Left ventricle myocardium inferior (tissue), 1 donor: ENCODE results near the gene PTPRN2. TPM values are rescaled to one million over a fixed set of nuclear protein-coding genes. Genes with fewer than 3 reads are reported as not detected.

Experiments used
- DNase-seq: peaks from one replicate; pipeline ENCODE4 v3.0.0-alpha.2; 2020
- H3K27ac ChIP-seq: fragments of 200-600 bp; replicated peaks from 2 replicates; pipeline ENCODE4 v1.8.0; 2021
- H3K27me3 ChIP-seq: fragments of 200-600 bp; 2 replicates; pipeline ENCODE4 v1.8.0; 2021; ENCODE audit warnings: low read depth
- H3K36me3 ChIP-seq: fragments of 200-600 bp; 2 replicates; pipeline ENCODE4 v1.8.0; 2021
- H3K4me1 ChIP-seq: fragments of 200-600 bp; 2 replicates; pipeline ENCODE4 v1.8.0; 2021
- H3K4me3 ChIP-seq: fragments of 200-600 bp; 2 replicates; pipeline ENCODE4 v1.8.0; 2021; ENCODE audit warnings: mild to moderate bottlenecking, moderate library complexity
- H3K9me3 ChIP-seq: fragments of 200-600 bp; replicated peaks from 2 replicates; pipeline ENCODE4 v1.8.0; 2021
- intact Hi-C: fragments of 100-400 bp; cut with micrococcal nuclease; formaldehyde crosslinking; loops from one replicate; pipeline ENCODE4 v1.11.0; 2022
- total RNA-seq: library from RNA; stranded (reverse); fragmentation: NEBNext Ultra II Directional; extraction: Animal tissue kit (Norgen Biotek cat#: 25700); gene quantifications from one replicate; pipeline ENCODE4 v1.2.1, GENCODE V29; 2021
- TF ChIP-seq, protein P1 (sequence below): fragments of 200-600 bp; IDR thresholded peaks from 2 replicates; pipeline ENCODE4 v1.8.0; 2021; ENCODE audit warnings: antibody characterized with exemption, mild to moderate bottlenecking, borderline replicate concordance
- donor health status: DM: no; HTN: yes; CAD: no; lungs with severe emphysema.

PTPRN2 gene
- total RNA-seq, 1 donor from 2014 or later: 1.3 TPM

GRCh38 chr7:157625973-157626742 is 961.5 kb downstream of the PTPRN2 start:
- Histone ChIP-seq H3K36me3 (no peaks in the 10 kb centered on the region), H3K27ac (no peak overlapping the region), H3K4me1 (no peaks in the 10 kb centered on the region), H3K27me3 (peaks cover 63% of the 10 kb centered on the region), H3K4me3 (no peak overlapping the region), H3K9me3 (no peaks in the 10 kb centered on the region)
- intact Hi-C loops: no loop called here
- TF ChIP-seq, protein P1, sequence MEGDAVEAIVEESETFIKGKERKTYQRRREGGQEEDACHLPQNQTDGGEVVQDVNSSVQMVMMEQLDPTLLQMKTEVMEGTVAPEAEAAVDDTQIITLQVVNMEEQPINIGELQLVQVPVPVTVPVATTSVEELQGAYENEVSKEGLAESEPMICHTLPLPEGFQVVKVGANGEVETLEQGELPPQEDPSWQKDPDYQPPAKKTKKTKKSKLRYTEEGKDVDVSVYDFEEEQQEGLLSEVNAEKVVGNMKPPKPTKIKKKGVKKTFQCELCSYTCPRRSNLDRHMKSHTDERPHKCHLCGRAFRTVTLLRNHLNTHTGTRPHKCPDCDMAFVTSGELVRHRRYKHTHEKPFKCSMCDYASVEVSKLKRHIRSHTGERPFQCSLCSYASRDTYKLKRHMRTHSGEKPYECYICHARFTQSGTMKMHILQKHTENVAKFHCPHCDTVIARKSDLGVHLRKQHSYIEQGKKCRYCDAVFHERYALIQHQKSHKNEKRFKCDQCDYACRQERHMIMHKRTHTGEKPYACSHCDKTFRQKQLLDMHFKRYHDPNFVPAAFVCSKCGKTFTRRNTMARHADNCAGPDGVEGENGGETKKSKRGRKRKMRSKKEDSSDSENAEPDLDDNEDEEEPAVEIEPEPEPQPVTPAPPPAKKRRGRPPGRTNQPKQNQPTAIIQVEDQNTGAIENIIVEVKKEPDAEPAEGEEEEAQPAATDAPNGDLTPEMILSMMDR: no peak
- DNase-seq: no peak

GRCh38 chr7:157623556-157623955 is 964.1 kb downstream of the PTPRN2 start:
- TF ChIP-seq, protein P1: no peak
- Histone ChIP-seq H3K27ac (no peak overlapping the region), H3K36me3 (no peaks in the 10 kb centered on the region), H3K27me3 (peaks cover 53% of the 10 kb centered on the region), H3K4me1 (no peaks in the 10 kb centered on the region), H3K9me3 (no peaks in the 10 kb centered on the region), H3K4me3 (no peak overlapping the region)
- intact Hi-C loops: no loop called here
- no peak for DNase-seq

DNA sequence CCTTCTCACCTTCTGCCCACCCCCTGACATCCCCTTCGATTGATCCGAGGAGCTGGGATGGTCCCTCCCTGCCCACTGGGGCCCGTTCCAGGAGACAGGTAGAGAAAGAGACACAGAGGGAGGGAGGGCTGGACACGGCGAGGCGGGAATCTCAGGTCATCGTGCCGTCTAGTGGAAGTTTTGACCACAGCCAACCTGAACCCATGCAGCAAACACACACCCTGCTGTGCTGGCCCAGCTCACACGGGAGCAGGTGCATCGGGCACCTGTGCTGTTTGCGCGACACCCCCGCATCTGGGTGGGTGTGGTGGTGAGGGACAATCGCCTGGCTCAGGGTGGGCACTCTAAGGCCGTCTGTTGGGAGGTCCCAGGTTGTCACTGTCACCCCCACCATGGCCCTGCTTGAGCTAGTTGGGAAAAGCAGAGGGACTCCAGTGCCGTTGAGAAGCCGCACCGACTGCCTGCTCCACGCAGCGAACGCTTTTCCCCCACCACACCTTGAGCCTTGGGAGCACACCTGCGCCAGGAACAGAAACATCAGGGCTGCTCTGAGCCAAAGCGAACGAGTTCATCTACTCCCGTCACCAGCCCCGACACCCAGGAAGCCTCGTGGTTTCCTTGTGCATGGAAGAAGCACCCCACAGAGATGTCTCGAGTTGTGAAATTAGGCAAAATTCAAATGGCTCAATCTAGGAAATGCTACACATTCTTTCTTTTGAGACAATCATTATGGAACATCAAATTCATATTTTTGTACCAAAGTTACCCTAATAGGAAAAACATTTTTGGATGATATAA is 965.0 kb downstream of the PTPRN2 start:
- H3K27ac ChIP-seq: no peak overlapping the region
- no peak for DNase-seq
- no peaks in the 10 kb centered on the region for H3K36me3 ChIP-seq
- H3K27me3 ChIP-seq: peaks cover 51% of the 10 kb centered on the region
- no peaks in the 10 kb centered on the region for H3K4me1 ChIP-seq
- H3K9me3 ChIP-seq: no peaks in the 10 kb centered on the region
- intact Hi-C loops: no loop called here
- TF ChIP-seq, protein P1: no peak
- no peak overlapping the region for H3K4me3 ChIP-seq

GRCh38 chr7:157622000-157622399 is 965.6 kb downstream of the PTPRN2 start:
- no peak overlapping the region for H3K27ac ChIP-seq
- DNase-seq: no peak
- H3K9me3 ChIP-seq: no peaks in the 10 kb centered on the region
- H3K4me1 ChIP-seq: no peaks in the 10 kb centered on the region
- intact Hi-C loops: no loop called here
- H3K36me3 ChIP-seq: no peaks in the 10 kb centered on the region
- H3K27me3 ChIP-seq: peaks cover 45% of the 10 kb centered on the region
- TF ChIP-seq, protein P1: no peak
- H3K4me3 ChIP-seq: no peak overlapping the region

DNA sequence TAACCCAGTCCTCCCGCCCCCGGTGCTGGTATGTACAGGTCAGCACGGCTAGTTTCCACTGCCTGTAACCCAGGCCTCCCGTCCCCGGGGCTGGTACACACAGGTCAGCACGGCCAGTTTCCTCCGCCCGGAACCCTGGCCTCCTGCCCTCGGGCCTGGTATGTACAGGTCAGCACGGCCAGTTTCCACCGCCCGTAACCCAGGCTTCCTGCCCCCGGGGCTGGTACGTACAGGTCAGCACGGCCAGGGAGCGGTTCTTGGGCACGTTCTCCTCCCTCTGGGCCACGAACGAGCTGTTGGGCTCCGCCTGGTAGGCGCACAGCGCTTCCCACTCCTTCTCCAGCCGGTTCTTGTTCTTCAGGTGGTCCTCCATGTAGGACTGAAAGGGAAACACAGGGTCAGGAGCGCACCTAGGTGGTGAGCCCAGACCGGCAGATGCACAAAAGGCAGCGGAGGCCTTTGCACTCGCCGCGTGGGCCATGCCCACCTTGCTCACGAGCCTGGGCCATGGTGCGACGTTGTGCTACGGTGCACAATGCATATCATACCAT is 966.4 kb downstream of the PTPRN2 start:
- TF ChIP-seq, protein P1: no peak
- intact Hi-C loops: no loop called here
- Histone ChIP-seq H3K9me3 (no peaks in the 10 kb centered on the region), H3K4me1 (no peaks in the 10 kb centered on the region), H3K27me3 (peaks cover 41% of the 10 kb centered on the region), H3K4me3 (no peak overlapping the region), H3K36me3 (no peaks in the 10 kb centered on the region), H3K27ac (no peak overlapping the region)
- no peak for DNase-seq
